PFSK-1 (cell line): Measurements from ENCODE around the gene TMEM80.

Source experiments
- FOXP2 ChIP-seq: optimal IDR thresholded peaks from 2 replicates; pipeline ENCODE3; 2011; ENCODE audit warnings: borderline replicate concordance, control low read depth, inconsistent platforms; ENCODE audit not compliant: insufficient read depth; ENCODE audit errors: extremely low read length, extremely low read depth
- POLR2AphosphoS5 ChIP-seq: IDR thresholded peaks from 2 replicates; pipeline ENCODE4 v1.6.1; 2012; ENCODE audit warnings: low read depth, mild to moderate bottlenecking, control low read depth, low read length, moderate library complexity
- SIN3A ChIP-seq: IDR thresholded peaks from 2 replicates; pipeline ENCODE4 v1.6.1; 2012; ENCODE audit warnings: mild to moderate bottlenecking, low read length, moderate library complexity, borderline replicate concordance; ENCODE audit not compliant: insufficient read depth
- TAF1 ChIP-seq: IDR thresholded peaks from 2 replicates; pipeline ENCODE4 v1.6.1; 2012; ENCODE audit warnings: low read length, control low read depth, borderline replicate concordance; ENCODE audit not compliant: insufficient read depth
- TF ChIP-seq, protein P1 (sequence below), 2 experiments: IDR thresholded peaks; 2 replicates each; pipeline versions ENCODE4 v1.6.1 to v1.8.0; 2011 to 2012; ENCODE audit warnings: low read depth in 2 of 2, low read length in 2 of 2, control low read depth in 1 of 2, inconsistent platforms in 1 of 2, mild to moderate bottlenecking in 1 of 2, moderate library complexity in 1 of 2; ENCODE audit not compliant: insufficient read depth in 1 of 2

TMEM80 gene

GRCh38 chr11:705646-706438 is 10.2 kb downstream of the TMEM80 start, which contains the start of gene EPS8L2:
EPS8L2 (plus strand) TSS chr11:706231; CDS start chr11:709408, 3,177 bp downstream.
- no peak for TF ChIP-seq POLR2AphosphoS5
- TF ChIP-seq, protein P1, sequence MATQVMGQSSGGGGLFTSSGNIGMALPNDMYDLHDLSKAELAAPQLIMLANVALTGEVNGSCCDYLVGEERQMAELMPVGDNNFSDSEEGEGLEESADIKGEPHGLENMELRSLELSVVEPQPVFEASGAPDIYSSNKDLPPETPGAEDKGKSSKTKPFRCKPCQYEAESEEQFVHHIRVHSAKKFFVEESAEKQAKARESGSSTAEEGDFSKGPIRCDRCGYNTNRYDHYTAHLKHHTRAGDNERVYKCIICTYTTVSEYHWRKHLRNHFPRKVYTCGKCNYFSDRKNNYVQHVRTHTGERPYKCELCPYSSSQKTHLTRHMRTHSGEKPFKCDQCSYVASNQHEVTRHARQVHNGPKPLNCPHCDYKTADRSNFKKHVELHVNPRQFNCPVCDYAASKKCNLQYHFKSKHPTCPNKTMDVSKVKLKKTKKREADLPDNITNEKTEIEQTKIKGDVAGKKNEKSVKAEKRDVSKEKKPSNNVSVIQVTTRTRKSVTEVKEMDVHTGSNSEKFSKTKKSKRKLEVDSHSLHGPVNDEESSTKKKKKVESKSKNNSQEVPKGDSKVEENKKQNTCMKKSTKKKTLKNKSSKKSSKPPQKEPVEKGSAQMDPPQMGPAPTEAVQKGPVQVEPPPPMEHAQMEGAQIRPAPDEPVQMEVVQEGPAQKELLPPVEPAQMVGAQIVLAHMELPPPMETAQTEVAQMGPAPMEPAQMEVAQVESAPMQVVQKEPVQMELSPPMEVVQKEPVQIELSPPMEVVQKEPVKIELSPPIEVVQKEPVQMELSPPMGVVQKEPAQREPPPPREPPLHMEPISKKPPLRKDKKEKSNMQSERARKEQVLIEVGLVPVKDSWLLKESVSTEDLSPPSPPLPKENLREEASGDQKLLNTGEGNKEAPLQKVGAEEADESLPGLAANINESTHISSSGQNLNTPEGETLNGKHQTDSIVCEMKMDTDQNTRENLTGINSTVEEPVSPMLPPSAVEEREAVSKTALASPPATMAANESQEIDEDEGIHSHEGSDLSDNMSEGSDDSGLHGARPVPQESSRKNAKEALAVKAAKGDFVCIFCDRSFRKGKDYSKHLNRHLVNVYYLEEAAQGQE (IDR thresholded peaks at IDR 0.05; ENCODE audit: insufficient read depth in 1 of 2, low read depth in 2 of 2, low read length in 2 of 2) = no peak
- no peak for TF ChIP-seq TAF1
- TF ChIP-seq FOXP2 = no peak
- TF ChIP-seq SIN3A = no peak

DNA sequence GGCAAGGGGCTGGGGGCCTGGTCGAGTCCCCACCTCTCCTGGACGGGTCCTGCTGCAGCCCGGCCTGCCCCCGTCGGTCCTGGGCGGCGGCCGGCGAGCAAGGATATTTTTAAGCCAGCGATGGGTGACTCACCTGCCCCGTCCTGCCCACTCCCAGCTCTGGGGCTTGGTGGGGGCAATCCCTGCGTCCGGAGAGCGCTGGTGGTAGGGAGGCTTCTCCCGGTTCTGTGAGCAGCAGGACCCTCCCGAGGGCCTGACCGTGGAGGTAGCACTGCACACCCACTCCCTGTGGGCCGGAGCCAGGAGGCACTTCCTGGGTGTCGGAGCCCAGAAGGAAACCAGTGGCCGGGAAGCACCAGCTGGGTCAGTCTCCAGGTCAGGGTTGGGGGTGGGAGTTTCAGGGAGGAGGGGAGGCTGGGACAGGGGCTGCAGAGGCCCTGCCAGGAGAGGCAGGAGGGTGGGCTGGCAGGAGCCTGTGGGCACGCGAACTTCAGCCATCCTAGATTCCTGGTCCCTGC is 10.9 kb downstream of the TMEM80 start:
- TF ChIP-seq TAF1 (no peak), POLR2AphosphoS5 (no peak), SIN3A (no peak), FOXP2 (no peak)
- TF ChIP-seq, protein P1 (IDR thresholded peaks at IDR 0.05; ENCODE audit: insufficient read depth in 1 of 2, low read depth in 2 of 2, low read length in 2 of 2) = no peak

DNA sequence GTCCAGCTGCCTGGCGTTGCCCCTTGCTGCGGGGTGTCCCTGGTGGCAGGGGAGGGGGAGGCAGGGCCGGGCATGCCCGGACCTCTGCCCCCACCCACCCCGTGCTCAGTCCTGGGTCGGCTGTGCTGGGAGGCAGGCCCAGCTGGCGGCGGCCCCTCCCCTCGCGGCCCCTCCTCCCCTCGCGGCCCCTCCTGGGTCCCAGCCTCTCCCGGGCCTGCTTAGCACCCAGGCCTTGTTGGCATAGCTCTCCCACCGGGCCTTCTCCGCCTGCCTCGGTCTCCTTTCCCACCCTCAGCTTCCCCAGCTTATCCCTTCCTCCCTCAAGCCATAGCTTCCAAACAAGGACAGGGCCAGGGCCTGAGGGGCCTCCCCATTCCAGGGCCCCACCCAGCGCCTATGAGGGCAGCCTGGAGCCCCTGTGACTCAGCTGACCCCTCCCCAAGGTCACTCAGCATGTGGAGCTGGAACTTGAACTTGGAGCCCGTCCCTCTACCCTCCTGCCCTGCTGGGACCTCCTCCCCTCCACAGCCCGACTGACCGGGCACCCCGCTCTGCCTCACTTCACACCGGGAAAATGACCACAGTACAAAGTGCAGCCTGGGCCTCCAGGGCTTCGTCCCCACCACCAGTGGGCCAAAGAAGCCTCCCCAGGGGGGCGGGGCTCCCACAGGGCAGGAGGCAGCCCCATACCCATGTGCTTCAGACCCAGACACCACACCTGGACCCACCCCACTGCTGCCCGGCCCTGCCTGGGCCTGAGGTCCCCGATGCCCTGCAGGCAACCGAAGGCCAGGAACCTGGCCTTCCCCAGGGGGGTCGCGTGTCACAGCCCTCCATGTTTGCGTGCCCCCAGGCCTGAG is 11.6 kb downstream of the TMEM80 start:
- TF ChIP-seq FOXP2 (no peak), POLR2AphosphoS5 (no peak), TAF1 (no peak), SIN3A (no peak)
- TF ChIP-seq, protein P1 (IDR thresholded peaks at IDR 0.05; ENCODE audit: insufficient read depth in 1 of 2, low read depth in 2 of 2, low read length in 2 of 2) = no peak

DNA sequence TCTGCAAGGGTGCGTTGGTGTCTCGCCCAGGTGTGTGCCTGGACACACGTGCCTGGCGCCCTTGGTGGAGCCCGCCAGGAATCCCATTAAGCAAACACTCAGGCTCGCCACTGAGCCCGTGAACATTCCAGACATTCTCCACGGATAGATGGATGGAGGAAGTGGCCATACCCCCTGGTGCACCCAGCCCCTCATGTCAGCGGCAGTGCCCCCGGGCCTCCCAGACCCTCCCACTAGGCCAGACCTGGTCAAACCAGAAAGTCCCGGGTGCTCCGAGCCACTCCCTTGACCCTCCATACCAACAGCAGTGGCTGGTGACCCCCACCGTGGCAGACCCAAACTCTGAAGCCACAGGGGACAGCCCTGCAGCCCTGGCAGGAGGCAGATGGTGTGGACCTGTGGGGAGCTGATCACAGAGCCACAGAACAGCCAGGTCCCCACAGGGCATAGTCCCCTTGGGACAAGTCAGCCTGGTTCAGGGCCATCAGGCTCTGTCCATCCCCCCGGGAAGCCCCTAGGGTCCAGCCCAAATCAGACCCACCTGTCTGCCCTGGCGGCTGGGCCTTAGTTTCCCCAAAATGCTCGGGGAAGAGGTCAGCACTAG is 12.3 kb downstream of the TMEM80 start:
- no peak for TF ChIP-seq POLR2AphosphoS5
- no peak for TF ChIP-seq SIN3A
- no peak for TF ChIP-seq TAF1
- TF ChIP-seq, protein P1 (IDR thresholded peaks at IDR 0.05; ENCODE audit: insufficient read depth in 1 of 2, low read depth in 2 of 2, low read length in 2 of 2) = no peak
- TF ChIP-seq FOXP2 = no peak
